ENCODE measurements around the gene SSH3.

DNA sequence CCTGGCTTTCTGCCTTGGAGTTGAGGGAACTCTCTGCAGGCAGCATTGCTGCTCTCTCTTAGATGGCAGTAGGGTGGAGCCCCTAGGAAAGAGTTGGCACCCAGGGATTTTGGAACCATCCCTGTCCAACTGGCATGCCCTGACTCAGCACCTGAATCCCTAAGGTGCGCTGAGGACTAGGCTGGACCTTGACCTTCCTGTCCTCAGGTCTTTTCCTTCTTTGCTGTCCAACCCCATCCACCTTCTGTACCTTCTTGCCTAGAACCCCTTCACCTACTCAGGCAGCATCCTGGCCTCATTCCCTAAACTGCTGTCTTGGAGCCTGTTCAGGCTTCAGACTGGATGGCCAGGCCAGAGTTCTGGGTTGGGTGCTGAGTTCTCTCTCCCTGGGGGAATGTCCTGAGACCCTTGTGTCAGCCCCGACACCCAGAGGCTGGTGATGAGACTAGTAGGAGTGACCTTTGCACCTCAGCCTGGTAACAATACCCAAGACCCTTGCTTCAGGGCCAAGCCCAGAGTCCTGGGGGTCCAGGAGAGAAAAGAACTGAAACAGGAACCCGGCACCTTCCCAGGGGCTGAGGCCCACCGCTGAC lies 52.6 kb downstream of the SSH3 start:
- TF ChIP-seq MAX (IDR thresholded peaks at IDR 0.05) (no peak), CTCF (IDR thresholded peaks at IDR 0.05; ENCODE audit: low read depth, low read length, missing input control) (no peak), TAF1 (conservative IDR thresholded peaks at IDR 0.05) (no peak), EGR1 (IDR thresholded peaks at IDR 0.05; ENCODE audit: low read depth in 2 of 2) (no peak), GABPA (IDR thresholded peaks at IDR 0.05 in 1 of 2, conservative IDR thresholded peaks at IDR 0.05 in 1 of 2) (no peak), RAD21 (IDR thresholded peaks at IDR 0.05) (no peak), SP1 (IDR thresholded peaks at IDR 0.05) (no peak), FOXA1 (IDR thresholded peaks at IDR 0.05) (no peak), JUND (IDR thresholded peaks at IDR 0.05) (no peak)
- TF ChIP-seq, protein P1, sequence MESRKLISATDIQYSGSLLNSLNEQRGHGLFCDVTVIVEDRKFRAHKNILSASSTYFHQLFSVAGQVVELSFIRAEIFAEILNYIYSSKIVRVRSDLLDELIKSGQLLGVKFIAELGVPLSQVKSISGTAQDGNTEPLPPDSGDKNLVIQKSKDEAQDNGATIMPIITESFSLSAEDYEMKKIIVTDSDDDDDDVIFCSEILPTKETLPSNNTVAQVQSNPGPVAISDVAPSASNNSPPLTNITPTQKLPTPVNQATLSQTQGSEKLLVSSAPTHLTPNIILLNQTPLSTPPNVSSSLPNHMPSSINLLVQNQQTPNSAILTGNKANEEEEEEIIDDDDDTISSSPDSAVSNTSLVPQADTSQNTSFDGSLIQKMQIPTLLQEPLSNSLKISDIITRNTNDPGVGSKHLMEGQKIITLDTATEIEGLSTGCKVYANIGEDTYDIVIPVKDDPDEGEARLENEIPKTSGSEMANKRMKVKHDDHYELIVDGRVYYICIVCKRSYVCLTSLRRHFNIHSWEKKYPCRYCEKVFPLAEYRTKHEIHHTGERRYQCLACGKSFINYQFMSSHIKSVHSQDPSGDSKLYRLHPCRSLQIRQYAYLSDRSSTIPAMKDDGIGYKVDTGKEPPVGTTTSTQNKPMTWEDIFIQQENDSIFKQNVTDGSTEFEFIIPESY (IDR thresholded peaks at IDR 0.05), result no peak
- TF ChIP-seq, protein P2, sequence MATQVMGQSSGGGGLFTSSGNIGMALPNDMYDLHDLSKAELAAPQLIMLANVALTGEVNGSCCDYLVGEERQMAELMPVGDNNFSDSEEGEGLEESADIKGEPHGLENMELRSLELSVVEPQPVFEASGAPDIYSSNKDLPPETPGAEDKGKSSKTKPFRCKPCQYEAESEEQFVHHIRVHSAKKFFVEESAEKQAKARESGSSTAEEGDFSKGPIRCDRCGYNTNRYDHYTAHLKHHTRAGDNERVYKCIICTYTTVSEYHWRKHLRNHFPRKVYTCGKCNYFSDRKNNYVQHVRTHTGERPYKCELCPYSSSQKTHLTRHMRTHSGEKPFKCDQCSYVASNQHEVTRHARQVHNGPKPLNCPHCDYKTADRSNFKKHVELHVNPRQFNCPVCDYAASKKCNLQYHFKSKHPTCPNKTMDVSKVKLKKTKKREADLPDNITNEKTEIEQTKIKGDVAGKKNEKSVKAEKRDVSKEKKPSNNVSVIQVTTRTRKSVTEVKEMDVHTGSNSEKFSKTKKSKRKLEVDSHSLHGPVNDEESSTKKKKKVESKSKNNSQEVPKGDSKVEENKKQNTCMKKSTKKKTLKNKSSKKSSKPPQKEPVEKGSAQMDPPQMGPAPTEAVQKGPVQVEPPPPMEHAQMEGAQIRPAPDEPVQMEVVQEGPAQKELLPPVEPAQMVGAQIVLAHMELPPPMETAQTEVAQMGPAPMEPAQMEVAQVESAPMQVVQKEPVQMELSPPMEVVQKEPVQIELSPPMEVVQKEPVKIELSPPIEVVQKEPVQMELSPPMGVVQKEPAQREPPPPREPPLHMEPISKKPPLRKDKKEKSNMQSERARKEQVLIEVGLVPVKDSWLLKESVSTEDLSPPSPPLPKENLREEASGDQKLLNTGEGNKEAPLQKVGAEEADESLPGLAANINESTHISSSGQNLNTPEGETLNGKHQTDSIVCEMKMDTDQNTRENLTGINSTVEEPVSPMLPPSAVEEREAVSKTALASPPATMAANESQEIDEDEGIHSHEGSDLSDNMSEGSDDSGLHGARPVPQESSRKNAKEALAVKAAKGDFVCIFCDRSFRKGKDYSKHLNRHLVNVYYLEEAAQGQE (IDR thresholded peaks at IDR 0.05), result no peak

Measured in liver (tissue), 3 donors.